HCT116 (cell line): ENCODE data around the gene ACKR4.

ENCODE experiments used
- POLR2A ChIP-seq: IDR thresholded peaks from 2 replicates; pipeline ENCODE4 v1.7.0; 2011; ENCODE audit warnings: borderline replicate concordance; ENCODE audit not compliant: insufficient read depth, insufficient read length; ENCODE audit errors: extremely low read depth
- SIN3A ChIP-seq: IDR thresholded peaks from 2 replicates; pipeline ENCODE4 v1.6.1; 2012; ENCODE audit warnings: low read depth
- YY1 ChIP-seq: IDR thresholded peaks from 2 replicates; pipeline ENCODE4 v1.6.1; 2011; ENCODE audit warnings: low read length, low read depth, moderate library complexity, mild to moderate bottlenecking; ENCODE audit not compliant: insufficient replicate concordance; ENCODE audit errors: extremely low read depth

DNA sequence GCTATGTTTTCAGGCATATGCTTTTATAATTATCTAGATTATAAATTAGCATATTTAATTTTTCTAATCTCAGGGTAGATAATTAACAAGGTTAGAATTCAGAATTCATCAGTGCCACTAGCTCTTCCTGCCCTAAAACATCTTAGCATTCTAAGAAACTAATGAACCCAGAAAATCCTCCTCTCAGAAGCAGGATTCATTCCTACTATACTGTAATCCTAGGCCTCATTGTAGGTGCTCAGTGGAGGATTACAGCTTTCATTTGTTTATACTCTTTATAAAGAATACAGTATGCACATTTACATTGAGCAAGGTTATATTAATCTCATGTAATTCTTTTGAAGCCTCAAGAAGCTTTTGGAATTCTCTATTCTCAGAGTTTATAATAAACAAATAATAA lies 41.6 kb downstream of the ACKR4 start:
- TF ChIP-seq YY1 (no peak), SIN3A (no peak), POLR2A (no peak)
